Spinal cord (tissue), 10 donors: ENCODE data around the gene CHN1. TPM values are rescaled to one million over a fixed set of nuclear protein-coding genes. Genes with fewer than 3 reads are reported as not detected.
A peak's percentile ranks its signal among the peaks of the same experiment; 100 is the strongest.

ENCODE experiments used
- DNase-seq, 6 donors: peaks; one replicate each; pipeline versions ENCODE4 v3.0.0 to v3.0.0-alpha.2; 2013 to 2015; ENCODE audit warnings: low spot score in 6 of 6, low read depth in 4 of 6
- H3K27ac ChIP-seq: one replicate; pipeline ENCODE4 v1.5.1; 2013; ENCODE audit warnings: low read depth, low read length, control low read depth
- H3K27me3 ChIP-seq: one replicate; pipeline ENCODE4 v1.6.1; 2013; ENCODE audit warnings: low read length; ENCODE audit not compliant: control insufficient read depth, insufficient read depth
- H3K36me3 ChIP-seq: one replicate; pipeline ENCODE4 v1.6.1; 2013; ENCODE audit warnings: low read length; ENCODE audit not compliant: control insufficient read depth, insufficient read depth
- H3K4me1 ChIP-seq: one replicate; pipeline ENCODE4 v1.6.1; 2013; ENCODE audit warnings: low read length; ENCODE audit not compliant: control insufficient read depth, insufficient read depth
- H3K4me3 ChIP-seq: one replicate; pipeline ENCODE4 v1.5.1; 2013; ENCODE audit warnings: low read depth, low read length, control low read depth
- H3K9me3 ChIP-seq: one replicate; pipeline ENCODE4 v1.6.1; 2013; ENCODE audit warnings: low read length; ENCODE audit not compliant: control insufficient read depth, insufficient read depth
- WGBS: methylation state at CpG from one replicate; pipeline ENCODE4 v1.1.5; 2013; ENCODE audit warnings: missing lambda C conversion rate; ENCODE audit not compliant: insufficient coverage; 5-methylcytosine and 5-hydroxymethylcytosine counted together
- polyA plus RNA-seq, 2 donors: library from polyadenylated mRNA; unstranded; fragments of 120-200 nt; gene quantifications; one replicate each; pipeline ENCODE4 v1.2.1, GENCODE V29; 2013; ENCODE audit not compliant: insufficient read length in 2 of 2
- total RNA-seq, 2 donors: library from RNA; depleted of rRNA in 1 of 2; stranded (reverse); fragments of 120-200 nt in 1 of 2; fragments of >200 nt in 1 of 2; gene quantifications; one replicate each; pipeline versions ENCODE4 v1.2.3 to v1.2.4, GENCODE V29; 2013 to 2014
- donor health status: healthy.

CHN1 gene
- total and polyA plus RNA-seq, 4 donors = 56.9 to 72.4 (median 64.0) TPM

DNA sequence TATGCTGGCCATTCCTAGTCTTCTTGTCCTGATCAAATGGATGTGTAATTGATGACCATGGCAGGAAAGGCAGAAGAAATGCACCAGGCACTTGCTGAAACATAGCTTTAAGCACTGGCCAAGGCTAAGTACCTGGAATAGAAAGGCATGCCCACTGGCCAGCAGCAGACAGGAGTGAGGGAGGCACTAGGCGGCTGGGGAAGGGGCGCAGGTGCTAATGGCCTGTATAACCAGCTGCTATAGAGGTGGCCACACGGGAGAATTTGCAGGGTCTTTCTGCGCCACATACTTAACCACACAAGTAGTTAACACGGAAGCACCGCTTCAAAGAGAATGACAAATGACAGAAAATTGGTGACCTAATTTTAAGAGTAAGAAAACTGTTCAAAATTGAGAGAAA lies 174.6 kb downstream of the CHN1 start:
- DNase-seq = no peak
- Histone ChIP-seq H3K27ac (no peak overlapping the region), H3K4me3 (no peak overlapping the region), H3K9me3 (no peaks in the 10 kb centered on the region), H3K4me1 (no peaks in the 10 kb centered on the region), H3K27me3 (no peaks in the 10 kb centered on the region), H3K36me3 (no peaks in the 10 kb centered on the region)
- 94% methylated on average over 2 of the region's 6 CpGs for WGBS

- Histone ChIP-seq H3K27ac (no peak overlapping the region), H3K9me3 (no peaks in the 10 kb centered on the region), H3K4me3 (no peak overlapping the region), H3K4me1 (no peaks in the 10 kb centered on the region), H3K36me3 (no peaks in the 10 kb centered on the region), H3K27me3 (no peaks in the 10 kb centered on the region)
- no peak for DNase-seq
- WGBS = 82% methylated on average over 2 of the region's 3 CpGs
Observed at GRCh38 chr2:174829550-174829949, 175.6 kb downstream of the CHN1 start.

GRCh38 chr2:174827371-174828369 lies 177.5 kb downstream of the CHN1 start:
- Histone ChIP-seq H3K4me3 (no peak overlapping the region), H3K27me3 (no peaks in the 10 kb centered on the region), H3K4me1 (no peaks in the 10 kb centered on the region), H3K9me3 (no peaks in the 10 kb centered on the region), H3K36me3 (no peaks in the 10 kb centered on the region), H3K27ac (peak overlapping the region; percentile 74)
- 29% methylated on average over 8 of the region's 9 CpGs for WGBS
- DNase-seq = peak in 2 of 6 donors; percentile 31 to 45

- H3K4me3 ChIP-seq = no peak overlapping the region
- WGBS = 33% methylated on average over 1 of the region's 2 CpGs
Observed at GRCh38 chr2:174826051-174826450, 179.1 kb downstream of the CHN1 start.

GRCh38 chr2:174824068-174824467 lies 181.1 kb downstream of the CHN1 start:
- H3K27ac ChIP-seq = no peak overlapping the region
- no peak overlapping the region for H3K4me3 ChIP-seq
- H3K9me3 ChIP-seq = no peaks in the 10 kb centered on the region
- DNase-seq = peak in 1 of 6 donors; percentile 28
- no peaks in the 10 kb centered on the region for H3K27me3 ChIP-seq
- no peaks in the 10 kb centered on the region for H3K4me1 ChIP-seq
- H3K36me3 ChIP-seq = no peaks in the 10 kb centered on the region

More at GRCh38 chr2:174826051-174826450, 179.1 kb downstream of the CHN1 start:
- Histone ChIP-seq H3K27ac (no peak overlapping the region), H3K4me1 (no peaks in the 10 kb centered on the region), H3K9me3 (no peaks in the 10 kb centered on the region), H3K27me3 (no peaks in the 10 kb centered on the region), H3K36me3 (no peaks in the 10 kb centered on the region)
- no peak for DNase-seq

GRCh38 chr2:174821628-174822027 lies 183.6 kb downstream of the CHN1 start:
- WGBS = 100% methylated on average over 1 of the region's 4 CpGs
- Histone ChIP-seq H3K4me1 (no peaks in the 10 kb centered on the region), H3K27ac (no peak overlapping the region), H3K27me3 (no peaks in the 10 kb centered on the region), H3K9me3 (no peaks in the 10 kb centered on the region), H3K4me3 (no peak overlapping the region), H3K36me3 (no peaks in the 10 kb centered on the region)
- DNase-seq = no peak

- Histone ChIP-seq H3K27ac (no peak overlapping the region), H3K4me3 (no peak overlapping the region), H3K9me3 (no peaks in the 10 kb centered on the region), H3K4me1 (no peaks in the 10 kb centered on the region), H3K27me3 (no peaks in the 10 kb centered on the region), H3K36me3 (no peaks in the 10 kb centered on the region)
- 67% methylated on average over 5 of the region's 6 CpGs for WGBS
- DNase-seq = no peak
Observed at GRCh38 chr2:174820361-174820760, 184.8 kb downstream of the CHN1 start.

DNA sequence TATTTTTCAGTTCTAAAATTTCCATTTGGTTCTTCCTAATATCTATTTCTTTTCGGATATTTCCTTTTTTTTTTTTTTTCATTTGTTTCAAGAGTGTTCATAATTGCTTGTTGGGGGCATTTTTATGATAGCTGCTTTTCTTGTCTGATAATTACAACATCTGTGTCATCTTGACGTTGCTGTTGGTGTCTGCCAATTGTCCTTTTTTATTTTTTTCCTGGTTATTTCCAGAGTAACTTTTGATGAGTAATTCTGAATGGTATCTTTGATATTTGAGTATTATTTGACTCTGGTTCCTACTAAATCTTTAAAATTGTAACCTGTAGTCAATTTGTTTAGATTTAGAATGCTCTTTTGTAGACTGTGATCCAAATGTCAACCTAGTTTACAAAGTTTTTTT lies 189.7 kb downstream of the CHN1 start:
- H3K4me1 ChIP-seq = no peaks in the 10 kb centered on the region
- peaks cover 4% of the 10 kb centered on the region for H3K36me3 ChIP-seq
- DNase-seq = no peak
- no peak overlapping the region for H3K27ac ChIP-seq
- no peak overlapping the region for H3K4me3 ChIP-seq
- H3K27me3 ChIP-seq = no peaks in the 10 kb centered on the region
- WGBS = no CpG with 5 or more reads among the region's 2 CpGs
- H3K9me3 ChIP-seq = no peaks in the 10 kb centered on the region

GRCh38 chr2:174812037-174812436 lies 193.1 kb downstream of the CHN1 start:
- Histone ChIP-seq H3K36me3 (peaks cover 4% of the 10 kb centered on the region), H3K4me3 (no peak overlapping the region), H3K4me1 (no peaks in the 10 kb centered on the region), H3K27me3 (no peaks in the 10 kb centered on the region), H3K9me3 (no peaks in the 10 kb centered on the region), H3K27ac (no peak overlapping the region)
- WGBS = 100% methylated on average over 6 of the region's 7 CpGs
- no peak for DNase-seq

- no peak for DNase-seq
- Histone ChIP-seq H3K9me3 (no peaks in the 10 kb centered on the region), H3K27me3 (no peaks in the 10 kb centered on the region), H3K27ac (peak overlapping the region; percentile 81), H3K36me3 (peaks cover 4% of the 10 kb centered on the region), H3K4me1 (no peaks in the 10 kb centered on the region), H3K4me3 (no peak overlapping the region)
- WGBS = no CpG with 5 or more reads among the region's 1 CpG
Observed at GRCh38 chr2:174807931-174808330, 197.2 kb downstream of the CHN1 start.
